DMS114 treated with DMSO at 0.1 percent for 48 hours (cell line): ENCODE data around the gene ASH1L.
"Not testable (repeated sequence)": the region's sequence is repeated elsewhere in the genome, so short reads cannot be mapped to it uniquely, and the experiment has no call there.

Experiments used
- DNase-seq: peaks from one replicate; lab custom pipeline; 2025; ENCODE audit not compliant: unreplicated experiment; lab: John Stamatoyannopoulos, UW

The ASH1L gene

DNA sequence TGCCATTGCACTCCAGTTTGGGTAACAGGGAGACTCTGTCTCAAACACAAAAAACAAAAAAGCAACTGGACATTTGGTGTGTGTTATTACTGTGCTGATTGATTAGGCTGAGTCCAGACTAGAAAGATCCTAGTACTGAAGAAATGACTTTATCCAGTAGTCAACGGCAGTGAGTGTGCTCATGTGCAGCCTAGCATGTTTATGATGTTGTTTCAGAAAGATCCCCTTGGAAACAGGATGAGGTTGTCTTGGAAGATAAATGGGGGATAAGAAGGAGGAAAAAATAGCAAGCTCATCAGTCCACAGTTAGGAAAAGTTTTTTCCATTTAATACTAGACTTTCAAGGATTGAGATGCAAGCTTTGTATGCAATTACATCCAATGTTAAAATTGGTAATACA lies 227.6 kb downstream of the ASH1L start:
- no peak for DNase-seq

DNA sequence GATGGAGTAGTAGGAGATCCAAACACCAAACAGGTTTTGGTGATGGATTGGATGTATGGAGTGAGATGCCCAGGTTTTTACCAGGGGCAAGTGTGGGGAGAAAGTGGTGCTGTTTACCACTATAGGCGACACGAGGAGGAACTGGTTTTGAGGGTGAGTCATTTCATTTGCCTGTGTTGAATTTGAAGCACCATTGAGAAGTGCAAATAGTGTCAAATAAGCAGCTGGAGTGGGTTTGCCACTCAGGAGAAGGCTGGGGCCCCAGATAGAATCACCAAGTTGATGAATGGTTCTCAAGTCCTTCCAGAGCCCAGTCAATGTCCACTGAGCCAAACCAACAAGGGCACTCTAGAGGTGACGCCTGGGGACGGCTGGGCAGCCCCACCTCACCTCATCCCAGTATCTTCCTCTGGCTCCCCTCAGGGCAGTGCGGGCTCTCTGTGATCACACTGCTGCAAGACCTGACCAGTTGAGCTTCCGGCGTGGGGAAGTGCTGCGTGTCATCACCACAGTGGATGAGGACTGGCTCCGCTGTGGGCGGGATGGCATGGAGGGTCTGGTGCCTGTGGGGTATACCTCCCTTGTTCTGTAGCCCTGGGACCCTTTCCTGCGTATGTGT lies 232.5 kb downstream of the ASH1L start:
- DNase-seq, result no peak

GRCh38 chr1:155328856-155329255 lies 233.7 kb downstream of the ASH1L start:
- not testable (repeated sequence) for DNase-seq

- DNase-seq, result no peak
Measured at GRCh38 chr1:155327981-155328380, 234.6 kb downstream of the ASH1L start.

DNA sequence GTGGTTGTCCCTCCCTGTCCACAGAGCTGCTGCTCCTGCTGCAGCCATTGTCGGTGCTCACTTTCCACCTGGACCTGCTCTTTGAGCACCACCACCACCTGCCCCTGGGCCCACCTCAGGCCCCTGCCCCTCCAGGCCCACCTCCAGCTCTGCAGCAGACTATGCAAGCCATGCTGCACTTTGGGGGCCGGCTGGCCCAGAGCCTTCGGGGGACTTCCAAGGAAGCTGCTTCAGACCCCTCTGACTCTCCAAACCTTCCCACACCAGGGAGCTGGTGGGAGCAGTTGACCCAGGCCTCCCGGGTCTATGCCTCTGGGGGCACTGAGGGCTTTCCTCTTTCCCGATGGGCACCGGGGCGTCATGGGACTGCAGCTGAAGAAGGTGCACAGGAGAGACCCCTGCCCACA lies 236.0 kb downstream of the ASH1L start:
- DNase-seq, result no peak

- DNase-seq, result no peak
Measured at GRCh38 chr1:155326020-155326526, 236.5 kb downstream of the ASH1L start.

- DNase-seq, result no peak
Measured at GRCh38 chr1:155325603-155325893, 237.1 kb downstream of the ASH1L start.

DNA sequence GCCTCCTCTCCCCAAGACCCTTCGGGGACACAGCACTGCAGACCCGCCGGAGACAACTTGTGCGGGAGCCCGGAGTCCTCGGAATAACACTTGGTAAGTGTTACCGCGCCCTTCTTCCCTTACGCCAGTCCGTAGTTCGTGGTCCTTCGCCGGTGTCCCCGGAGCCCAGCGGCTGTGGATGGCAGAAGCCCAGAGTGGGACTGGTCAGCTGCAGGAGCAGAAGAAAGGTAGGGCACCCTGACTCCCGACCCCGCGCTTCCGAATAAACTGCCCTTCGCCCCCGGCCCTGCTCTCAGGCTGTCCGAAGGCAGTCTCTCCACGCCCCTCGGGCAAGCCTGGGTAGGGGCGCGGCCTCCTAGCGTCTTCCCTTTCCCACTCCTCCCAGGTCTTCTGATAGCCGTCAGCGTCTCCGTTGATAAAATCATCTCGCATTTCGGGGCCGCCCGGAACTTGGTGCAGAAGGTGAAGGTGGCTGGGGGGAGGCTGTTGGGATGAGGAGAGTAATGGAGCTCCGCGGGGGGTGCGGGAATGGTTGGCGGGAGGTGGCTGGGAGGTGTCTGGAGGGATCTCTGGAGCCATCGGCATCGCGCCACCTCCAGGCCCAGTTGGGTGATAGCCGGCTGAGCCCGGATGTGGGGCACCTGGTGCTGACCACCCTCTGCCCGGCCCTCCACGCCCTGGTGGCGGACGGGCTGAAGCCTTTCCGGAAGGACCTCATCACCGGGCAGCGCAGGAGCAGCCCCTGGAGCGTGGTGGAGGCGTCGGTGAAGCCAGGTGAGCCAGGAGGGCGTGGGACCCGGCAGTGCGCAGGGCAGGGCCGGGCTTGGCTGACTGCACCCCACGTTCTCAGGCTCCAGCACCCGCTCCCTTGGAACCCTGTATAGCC lies 237.6 kb downstream of the ASH1L start:
- peak; percentile 64 for DNase-seq

DNA sequence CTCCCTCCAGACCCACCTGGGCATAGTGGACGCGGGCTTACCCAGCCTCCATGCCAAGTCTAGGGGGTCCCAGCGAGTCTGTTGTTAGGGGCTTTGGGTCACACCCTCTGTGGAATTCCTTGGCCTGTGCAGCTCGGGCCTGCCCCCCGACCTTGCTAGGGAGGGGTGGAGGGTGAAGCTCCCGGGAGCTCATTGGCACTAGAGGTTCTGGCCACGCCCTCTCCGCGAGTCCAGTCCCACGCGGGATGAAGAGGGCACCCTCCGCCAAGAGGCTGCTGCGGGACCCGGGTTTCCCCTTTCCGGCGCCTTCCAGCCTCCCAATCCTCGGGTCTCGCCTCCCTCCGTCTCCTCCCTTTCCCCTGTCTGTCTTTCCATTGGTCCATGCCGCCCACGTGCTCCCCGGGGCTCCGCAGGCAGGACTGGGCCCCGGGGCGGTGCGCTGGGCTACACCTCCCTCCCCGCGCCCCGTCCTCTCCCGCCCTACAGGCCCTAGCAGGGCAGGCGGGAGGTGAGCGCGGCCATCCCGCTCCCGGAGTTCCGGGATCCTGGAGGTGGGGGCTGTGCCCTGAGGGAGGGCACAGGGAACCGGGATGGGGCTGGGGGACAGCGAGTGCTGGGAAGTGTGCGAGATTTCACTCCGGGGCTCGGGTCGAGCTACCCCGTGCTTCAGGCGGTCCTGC lies 238.4 kb downstream of the ASH1L start:
- peak; percentile 98 for DNase-seq

- peak; percentile 80 for DNase-seq
Measured at GRCh38 chr1:155323729-155324036, 238.9 kb downstream of the ASH1L start.

DNA sequence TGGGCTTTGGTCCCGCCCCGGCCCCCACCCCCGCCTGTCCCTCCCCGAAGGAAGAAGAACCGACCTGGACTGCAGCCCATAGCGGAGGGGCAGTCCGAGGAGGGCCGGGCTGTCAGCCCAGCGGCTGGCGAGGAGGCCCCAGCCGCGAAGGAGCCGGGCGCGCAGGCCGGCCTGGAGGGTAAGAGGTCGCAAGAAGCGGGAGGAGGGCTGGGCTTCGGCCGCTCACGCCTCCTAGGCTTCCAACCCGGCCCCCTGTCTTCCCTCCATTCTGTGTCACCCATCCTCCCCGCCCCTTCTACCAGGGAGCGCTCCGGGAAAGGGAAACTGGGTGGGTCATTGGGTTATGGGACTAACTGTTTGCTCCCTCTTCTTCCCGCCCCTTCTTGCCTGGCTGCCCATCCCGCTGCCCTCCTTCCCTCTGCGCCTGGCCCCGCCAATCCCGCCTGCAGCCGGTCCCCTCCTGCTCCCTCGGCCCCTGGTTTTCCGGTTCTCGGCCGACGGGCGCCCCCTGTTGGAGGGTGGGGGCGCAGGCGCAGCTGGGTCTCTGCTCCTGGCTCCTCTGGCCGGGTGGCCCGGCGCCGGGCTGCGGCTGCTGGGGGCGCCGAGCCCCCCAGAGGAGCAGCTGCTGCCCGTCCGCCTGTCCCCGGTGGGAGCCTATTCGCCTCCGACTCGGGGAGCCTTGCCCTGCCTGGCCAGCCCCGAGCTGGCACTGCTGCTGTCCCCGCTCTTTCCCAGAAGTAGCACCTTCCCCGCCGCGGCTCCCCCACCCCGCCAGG lies 239.5 kb downstream of the ASH1L start:
- peak; percentile 94 for DNase-seq

DNA sequence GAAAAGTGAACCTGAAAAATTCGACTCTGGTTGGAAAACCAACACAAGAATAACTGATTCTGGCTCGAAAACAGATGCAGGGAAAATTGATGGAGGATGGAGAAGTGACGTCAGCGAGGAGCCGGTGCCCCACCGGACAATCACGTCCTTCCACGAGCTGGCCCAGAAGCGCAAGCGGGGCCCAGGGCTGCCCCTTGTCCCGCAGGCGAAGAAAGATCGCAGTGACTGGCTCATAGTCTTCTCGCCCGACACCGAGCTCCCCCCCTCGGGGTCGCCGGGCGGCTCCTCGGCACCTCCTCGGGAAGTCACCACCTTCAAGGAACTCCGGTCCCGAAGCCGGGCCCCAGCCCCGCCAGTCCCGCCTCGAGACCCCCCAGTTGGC lies 240.0 kb downstream of the ASH1L start:
- peak; percentile 59 for DNase-seq

GRCh38 chr1:155321639-155322503 lies 240.7 kb downstream of the ASH1L start:
- DNase-seq, result no peak

DNA sequence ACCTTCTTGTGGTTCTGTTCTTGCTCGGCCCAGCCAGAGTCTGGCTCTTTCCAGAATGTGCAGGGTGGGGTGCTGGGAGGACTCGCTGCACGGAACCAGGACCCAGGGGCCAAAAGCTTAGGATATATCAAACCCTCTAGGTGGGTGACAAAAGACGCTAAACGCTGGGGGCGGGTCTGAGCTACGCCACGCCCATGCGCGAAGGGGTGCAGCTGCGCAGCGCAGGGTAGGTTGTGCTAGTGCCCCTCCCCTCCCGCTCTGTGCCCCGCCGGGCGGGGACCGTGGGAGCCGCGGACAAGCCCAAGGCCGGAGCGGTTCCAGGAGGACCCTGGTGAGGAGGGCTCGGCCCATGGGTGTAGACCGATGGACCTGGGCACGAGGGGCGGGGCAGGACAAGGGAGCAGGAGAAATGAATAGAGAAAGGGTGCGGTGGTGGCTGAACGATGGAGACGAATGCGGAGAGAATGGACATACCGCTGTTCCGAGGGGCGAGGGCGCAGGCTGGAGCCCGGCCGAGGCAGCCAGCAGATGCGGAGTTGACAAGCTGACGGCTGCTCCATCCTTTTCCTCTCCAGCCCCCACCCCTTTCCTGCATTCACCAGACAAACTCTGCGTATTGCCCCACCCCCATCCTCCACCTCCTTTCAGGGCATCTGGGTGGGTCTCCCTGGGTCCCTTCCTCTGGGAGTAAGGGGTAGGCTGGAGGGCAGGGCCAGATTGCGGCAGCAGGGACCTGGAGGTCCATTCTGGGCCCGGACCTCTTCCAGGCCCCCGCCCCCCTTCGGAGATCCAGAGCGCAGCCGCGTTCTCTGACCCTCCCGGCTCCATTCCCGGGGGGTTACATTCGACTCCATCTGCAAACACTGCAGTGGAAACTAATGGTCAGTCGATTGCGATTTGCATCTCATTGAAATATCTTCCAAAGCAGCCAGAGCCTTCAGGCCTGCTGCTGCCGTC lies 241.7 kb downstream of the ASH1L start, which contains the start of gene RUSC1:
TSS of gene RUSC1 (plus strand) at position 234 of the 957 bp plus-strand sequence. CDS start 880 bp downstream, outside the sequence.
- DNase-seq, result peak; percentile 84

- DNase-seq, result no peak
Measured at GRCh38 chr1:155320252-155320651, 242.4 kb downstream of the ASH1L start.

DNA sequence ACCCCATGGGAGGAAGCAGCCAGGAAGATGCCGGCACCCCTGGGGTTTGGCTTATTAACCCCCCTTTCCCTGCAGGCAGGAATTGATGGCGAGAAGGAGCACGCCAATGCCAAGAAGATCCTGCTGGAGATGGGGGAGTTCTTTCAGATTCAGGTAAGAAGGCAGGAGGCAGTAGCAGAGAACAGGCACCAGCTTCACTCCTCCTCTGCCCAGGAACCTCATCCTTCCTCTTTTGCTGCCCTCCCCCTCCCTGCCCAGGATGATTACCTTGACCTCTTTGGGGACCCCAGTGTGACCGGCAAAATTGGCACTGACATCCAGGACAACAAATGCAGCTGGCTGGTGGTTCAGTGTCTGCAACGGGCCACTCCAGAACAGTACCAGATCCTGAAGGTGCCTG lies 243.1 kb downstream of the ASH1L start:
- DNase-seq, result no peak

DNA sequence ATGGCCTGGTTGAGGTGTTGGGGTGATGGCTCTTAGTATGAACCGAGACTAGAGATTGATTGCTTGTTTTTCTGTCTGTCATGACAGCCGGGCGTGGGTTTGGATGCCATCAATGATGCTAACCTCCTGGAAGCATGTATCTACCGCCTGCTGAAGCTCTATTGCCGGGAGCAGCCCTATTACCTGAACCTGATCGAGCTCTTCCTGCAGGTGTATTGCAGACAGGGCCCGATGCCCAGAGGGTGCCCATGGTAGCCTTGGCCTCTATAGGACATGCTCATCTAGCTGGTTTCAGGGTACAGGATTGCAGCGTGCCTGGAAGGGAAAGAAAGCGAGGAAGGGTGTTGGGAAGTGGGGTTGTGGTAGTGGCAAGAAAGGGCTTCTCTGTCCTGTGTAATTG lies 244.5 kb downstream of the ASH1L start:
- DNase-seq, result no peak

DNA sequence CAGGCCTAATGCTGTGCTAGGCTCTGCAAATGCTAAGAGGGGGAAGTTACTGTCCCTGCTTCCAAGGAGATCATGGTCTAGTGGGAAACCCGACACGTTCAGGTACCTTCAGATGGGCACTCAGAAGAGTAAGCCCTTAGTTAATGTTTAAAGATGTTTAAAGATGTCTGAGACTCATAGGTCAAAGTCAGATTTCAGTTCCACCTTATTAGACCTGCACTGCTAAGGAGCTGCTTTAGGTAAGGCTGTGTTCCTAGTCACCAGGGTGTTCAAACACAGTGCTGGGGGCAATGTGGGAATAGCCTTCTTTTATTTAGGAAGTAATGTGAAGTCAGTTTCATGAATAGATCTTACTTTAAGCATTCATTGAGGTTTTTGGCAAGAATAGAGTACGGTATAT lies 245.7 kb downstream of the ASH1L start:
- no peak for DNase-seq

DNA sequence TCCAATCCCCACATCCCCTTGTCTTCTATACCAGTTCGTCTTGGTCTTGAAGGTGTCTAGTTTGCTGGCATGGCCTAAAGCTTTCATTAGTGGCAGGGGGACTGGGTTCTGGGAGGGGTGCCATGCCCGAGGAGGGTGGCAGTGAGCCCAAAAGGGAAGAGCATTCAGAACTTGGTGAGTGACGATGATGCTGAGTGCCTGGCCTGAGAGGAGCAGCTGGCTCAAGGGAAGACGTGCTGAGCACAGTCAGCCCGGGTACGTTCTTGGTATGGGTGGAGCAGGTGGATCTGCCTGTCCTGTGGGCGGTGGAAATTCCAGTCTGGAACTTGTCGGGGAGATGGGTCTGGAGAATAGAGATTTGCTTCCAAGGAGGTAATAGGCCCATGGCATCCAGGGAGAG lies 249.3 kb downstream of the ASH1L start:
- no peak for DNase-seq
